Peyer's patch (tissue), 4 donors: Measurements from ENCODE around the gene ETFA. TPM values are rescaled to one million over a fixed set of nuclear protein-coding genes. Genes with fewer than 3 reads are reported as not detected.
A peak's percentile ranks its signal among the peaks of the same experiment; 100 is the strongest.
"Not testable (repeated sequence)": the region's sequence is repeated elsewhere in the genome, so short reads cannot be mapped to it uniquely, and the experiment has no call there.

Source experiments
- DNase-seq, 3 donors: peaks; one replicate each; pipeline ENCODE4 v3.0.0-alpha.2; 2017 to 2019
- H3K27ac ChIP-seq, 4 donors: fragments of 200-600 bp; sonication (generic); one replicate each; pipeline ENCODE4 v1.5.1; 2016 to 2019
- H3K27me3 ChIP-seq, 2 donors: fragments of 200-600 bp; sonication (generic); one replicate each; pipeline ENCODE4 v1.5.1; 2019
- H3K36me3 ChIP-seq, 3 donors: fragments of 200-600 bp; sonication (generic); one replicate each; pipeline ENCODE4 v1.5.1; 2016 to 2019
- H3K4me1 ChIP-seq, 4 donors: fragments of 200-600 bp; sonication (generic); one replicate each; pipeline ENCODE4 v1.5.1; 2016 to 2019
- H3K4me3 ChIP-seq, 4 donors: fragments of 200-600 bp; sonication (generic); 1 replicate in 3 of 4; 2 replicates in 1 of 4; pipeline ENCODE4 v1.5.1; 2016 to 2019; ENCODE audit warnings: mild to moderate bottlenecking in 1 of 4
- H3K9me3 ChIP-seq, 4 donors: fragments of 200-600 bp; sonication (generic); one replicate each; pipeline ENCODE4 v1.5.1; 2016 to 2019; ENCODE audit warnings: mild to moderate bottlenecking in 1 of 4
- POLR2A ChIP-seq, 2 donors: fragments of 450-650 bp; IDR thresholded peaks; one replicate each; pipeline ENCODE4 v1.5.1; 2017; ENCODE audit warnings: antibody characterized with exemption in 2 of 2, mild to moderate bottlenecking in 2 of 2, moderate library complexity in 2 of 2
- total RNA-seq, 4 donors: library from RNA; depleted of rRNA; stranded (reverse); fragments of >200 nt; gene quantifications; one replicate each; pipeline ENCODE4 v1.1.0, GENCODE V29; 2016
- TF ChIP-seq, protein P1 (sequence below), 6 experiments: fragments of 450-650 bp in 4 of 6; fragments of 200-600 bp in 2 of 6; sonication (generic) in 1 of 6; IDR thresholded peaks; one replicate each; pipeline ENCODE4 v1.5.1; 2017 to 2019; ENCODE audit warnings: antibody characterized with exemption in 6 of 6, mild to moderate bottlenecking in 3 of 6, moderate library complexity in 1 of 6

The ETFA gene
- total RNA-seq, 4 donors from 2014 or later: 110 to 175 (median 163) TPM

DNA sequence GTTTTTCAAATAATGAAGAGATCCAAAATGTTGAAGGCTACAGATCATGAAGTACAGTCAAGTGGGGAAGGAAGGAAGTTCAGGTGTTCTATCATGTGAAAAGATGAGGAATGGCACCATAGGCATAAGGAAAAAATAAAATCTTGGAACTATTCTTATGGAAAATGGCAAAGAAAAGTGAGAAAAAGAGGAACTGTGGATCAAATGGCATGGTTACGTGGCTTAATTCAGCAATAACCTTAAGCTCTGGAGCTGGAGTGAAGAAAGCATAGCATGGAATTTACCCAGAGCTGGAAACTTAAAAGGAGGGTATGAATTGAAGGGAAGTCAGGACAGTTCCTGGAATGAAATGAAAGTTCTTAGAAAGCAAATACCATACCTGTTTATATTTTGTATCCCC is 14.4 kb downstream of the ETFA start:
- no peak for TF ChIP-seq POLR2A (IDR thresholded peaks at IDR 0.05)
- DNase-seq: no peak
- Histone ChIP-seq H3K4me1 (peaks cover 0 to 6% (median 0%) of the 10 kb centered on the region in 4 donors), H3K36me3 (no peaks in the 10 kb centered on the region), H3K27ac (no peak overlapping the region), H3K4me3 (no peak overlapping the region), H3K9me3 (no peaks in the 10 kb centered on the region), H3K27me3 (no peaks in the 10 kb centered on the region)

DNA sequence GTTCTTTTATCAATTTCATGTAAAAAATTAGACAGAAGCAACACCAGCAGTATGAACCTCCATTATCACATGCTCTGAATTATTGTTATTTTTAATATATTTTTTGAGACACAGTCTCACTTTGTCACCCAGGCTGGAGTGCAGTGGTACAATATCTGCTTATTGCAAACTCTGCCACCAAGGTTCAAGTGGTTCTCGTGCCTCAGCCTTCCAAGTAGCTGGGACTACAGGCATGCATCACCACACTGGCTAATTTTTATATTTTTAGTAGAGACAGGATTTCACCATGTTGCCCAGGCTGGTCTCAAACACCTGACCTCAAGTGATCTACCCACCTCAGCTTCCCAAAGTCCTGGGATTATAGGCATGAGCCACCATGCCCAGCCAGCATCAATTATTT is 16.8 kb downstream of the ETFA start:
- DNase-seq, H3K27me3 ChIP-seq, H3K36me3 ChIP-seq, H3K9me3 ChIP-seq, H3K27ac ChIP-seq, H3K4me3 ChIP-seq, H3K4me1 ChIP-seq: not testable (repeated sequence)

DNA sequence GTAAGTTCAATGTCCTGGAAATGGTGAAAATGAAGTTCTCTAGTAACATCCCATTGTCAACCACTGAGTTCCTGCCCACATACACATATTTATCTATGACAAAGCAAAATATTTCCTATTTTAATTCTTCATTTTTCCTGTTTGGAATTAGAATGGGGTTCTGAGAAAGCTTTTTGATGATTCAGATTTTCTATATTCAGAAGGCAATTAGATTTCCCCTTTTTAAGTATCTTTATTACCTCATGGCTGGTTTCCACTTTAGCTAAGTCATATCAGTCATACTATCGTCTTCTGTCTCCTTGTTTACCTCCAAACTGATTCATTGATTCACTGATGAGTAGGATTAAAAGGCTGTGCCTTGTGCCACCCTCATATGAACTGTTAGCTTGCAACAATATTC is 17.9 kb downstream of the ETFA start:
- Histone ChIP-seq H3K9me3 (no peaks in the 10 kb centered on the region), H3K27ac (no peak overlapping the region), H3K4me1 (peaks cover 0 to 2% (median 0%) of the 10 kb centered on the region in 4 donors), H3K36me3 (peaks cover 0 to 5% (median 0%) of the 10 kb centered on the region in 3 donors), H3K4me3 (no peak overlapping the region), H3K27me3 (no peaks in the 10 kb centered on the region)
- no peak for DNase-seq
- TF ChIP-seq POLR2A (IDR thresholded peaks at IDR 0.05): no peak
- TF ChIP-seq, protein P1, sequence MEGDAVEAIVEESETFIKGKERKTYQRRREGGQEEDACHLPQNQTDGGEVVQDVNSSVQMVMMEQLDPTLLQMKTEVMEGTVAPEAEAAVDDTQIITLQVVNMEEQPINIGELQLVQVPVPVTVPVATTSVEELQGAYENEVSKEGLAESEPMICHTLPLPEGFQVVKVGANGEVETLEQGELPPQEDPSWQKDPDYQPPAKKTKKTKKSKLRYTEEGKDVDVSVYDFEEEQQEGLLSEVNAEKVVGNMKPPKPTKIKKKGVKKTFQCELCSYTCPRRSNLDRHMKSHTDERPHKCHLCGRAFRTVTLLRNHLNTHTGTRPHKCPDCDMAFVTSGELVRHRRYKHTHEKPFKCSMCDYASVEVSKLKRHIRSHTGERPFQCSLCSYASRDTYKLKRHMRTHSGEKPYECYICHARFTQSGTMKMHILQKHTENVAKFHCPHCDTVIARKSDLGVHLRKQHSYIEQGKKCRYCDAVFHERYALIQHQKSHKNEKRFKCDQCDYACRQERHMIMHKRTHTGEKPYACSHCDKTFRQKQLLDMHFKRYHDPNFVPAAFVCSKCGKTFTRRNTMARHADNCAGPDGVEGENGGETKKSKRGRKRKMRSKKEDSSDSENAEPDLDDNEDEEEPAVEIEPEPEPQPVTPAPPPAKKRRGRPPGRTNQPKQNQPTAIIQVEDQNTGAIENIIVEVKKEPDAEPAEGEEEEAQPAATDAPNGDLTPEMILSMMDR (IDR thresholded peaks at IDR 0.05): no peak

GRCh38 chr15:76289582-76289981 is 21.7 kb downstream of the ETFA start:
- TF ChIP-seq, protein P1 (IDR thresholded peaks at IDR 0.05): no peak
- no peak for TF ChIP-seq POLR2A (IDR thresholded peaks at IDR 0.05)
- Histone ChIP-seq H3K27ac (no peak overlapping the region), H3K9me3 (no peaks in the 10 kb centered on the region), H3K4me1 (peaks cover 0 to 5% (median 0%) of the 10 kb centered on the region in 4 donors), H3K4me3 (no peak overlapping the region), H3K27me3 (no peaks in the 10 kb centered on the region), H3K36me3 (peaks cover 0 to 26% (median 0%) of the 10 kb centered on the region in 3 donors)
- DNase-seq: no peak

GRCh38 chr15:76286271-76286879 is 24.9 kb downstream of the ETFA start:
- TF ChIP-seq, protein P1 (IDR thresholded peaks at IDR 0.05): no peak
- TF ChIP-seq POLR2A (IDR thresholded peaks at IDR 0.05): no peak
- peaks cover 0 to 5% (median 0%) of the 10 kb centered on the region in 4 donors for H3K4me1 ChIP-seq
- H3K27me3 ChIP-seq: no peaks in the 10 kb centered on the region
- H3K36me3 ChIP-seq: peaks cover 0 to 53% (median 0%) of the 10 kb centered on the region in 3 donors
- no peaks in the 10 kb centered on the region for H3K9me3 ChIP-seq
- no peak for DNase-seq
- H3K27ac ChIP-seq: peak overlapping the region in 1 of 4 donors; percentile 24
- peak overlapping the region in 1 of 4 donors; percentile 18 for H3K4me3 ChIP-seq

- DNase-seq: no peak
- H3K4me3 ChIP-seq: no peak overlapping the region
- H3K27me3 ChIP-seq: no peaks in the 10 kb centered on the region
- TF ChIP-seq, protein P1 (IDR thresholded peaks at IDR 0.05): peak in 3 of 6 experiments; percentile 36 to 42 (median 37)
- no peak for TF ChIP-seq POLR2A (IDR thresholded peaks at IDR 0.05)
- H3K9me3 ChIP-seq: no peaks in the 10 kb centered on the region
- no peak overlapping the region for H3K27ac ChIP-seq
- H3K36me3 ChIP-seq: peaks cover 0 to 52% (median 0%) of the 10 kb centered on the region in 3 donors
- peaks cover 0 to 5% (median 0%) of the 10 kb centered on the region in 4 donors for H3K4me1 ChIP-seq
Measured at GRCh38 chr15:76285241-76285825, 25.9 kb downstream of the ETFA start.
